Measurements from ENCODE around the gene KLF16. TPM values are rescaled to one million over a fixed set of nuclear protein-coding genes. Genes with fewer than 3 reads are reported as not detected.

KLF16 gene
- total RNA-seq, 1 experiment from 2014 or later = 32.3 TPM

GRCh38 chr19:1860821-1861598 lies 2.4 kb downstream of the KLF16 start:
- peaks cover 41% of the 10 kb centered on the region for H3K36me3 Mint-ChIP-seq (ENCODE audit: insufficient read depth, unreplicated experiment)
- no peak for DNase-seq
- CTCF ChIA-PET = no interaction called here
- TF ChIP-seq CTCF (IDR thresholded peaks at IDR 0.05; ENCODE audit: unreplicated experiment) = no peak
- peak overlapping the region; percentile 83 for H3K4me3 Mint-ChIP-seq (ENCODE audit: low read depth, unreplicated experiment)
- H3K27ac Mint-ChIP-seq (ENCODE audit: unreplicated experiment) = peak overlapping the region; percentile 86
- intact Hi-C loops (cut with micrococcal nuclease; ENCODE audit: unreplicated experiment) = no loop called here
- no peaks in the 10 kb centered on the region for H3K4me1 Mint-ChIP-seq (ENCODE audit: low read depth, unreplicated experiment)
- no TSS peak for BruUV-seq (replicated peaks)
- no peaks in the 10 kb centered on the region for H3K27me3 Mint-ChIP-seq (ENCODE audit: unreplicated experiment)
- H3K9me3 Mint-ChIP-seq (ENCODE audit: low read depth, unreplicated experiment) = no peaks in the 10 kb centered on the region

GRCh38 chr19:1860042-1860775 lies 3.2 kb downstream of the KLF16 start:
- Mint-ChIP-seq H3K27ac (ENCODE audit: unreplicated experiment) (no peak overlapping the region), H3K4me3 (ENCODE audit: low read depth, unreplicated experiment) (peak overlapping the region; percentile 83), H3K36me3 (ENCODE audit: insufficient read depth, unreplicated experiment) (peaks cover 41% of the 10 kb centered on the region), H3K9me3 (ENCODE audit: low read depth, unreplicated experiment) (no peaks in the 10 kb centered on the region), H3K4me1 (ENCODE audit: low read depth, unreplicated experiment) (no peaks in the 10 kb centered on the region), H3K27me3 (ENCODE audit: unreplicated experiment) (no peaks in the 10 kb centered on the region)
- BruUV-seq (replicated peaks) = no TSS peak
- intact Hi-C loops (cut with micrococcal nuclease; ENCODE audit: unreplicated experiment) = no loop called here
- DNase-seq = peak; percentile 62
- CTCF ChIA-PET = interaction anchor here (0.6 kb wide), 1 partner anchor 282 kb away, joined by 9 read pairs; no protein-coding TSS in a partner anchor
- TF ChIP-seq CTCF (IDR thresholded peaks at IDR 0.05; ENCODE audit: unreplicated experiment) = no peak

GRCh38 chr19:1859331-1859781 lies 4.0 kb downstream of the KLF16 start:
- TF ChIP-seq CTCF (IDR thresholded peaks at IDR 0.05; ENCODE audit: unreplicated experiment) = no peak
- H3K27me3 Mint-ChIP-seq (ENCODE audit: unreplicated experiment) = no peaks in the 10 kb centered on the region
- H3K9me3 Mint-ChIP-seq (ENCODE audit: low read depth, unreplicated experiment) = no peaks in the 10 kb centered on the region
- no peak for DNase-seq
- no TSS peak for BruUV-seq (replicated peaks)
- H3K4me1 Mint-ChIP-seq (ENCODE audit: low read depth, unreplicated experiment) = no peaks in the 10 kb centered on the region
- peak overlapping the region; percentile 83 for H3K4me3 Mint-ChIP-seq (ENCODE audit: low read depth, unreplicated experiment)
- no peak overlapping the region for H3K27ac Mint-ChIP-seq (ENCODE audit: unreplicated experiment)
- intact Hi-C loops (cut with micrococcal nuclease; ENCODE audit: unreplicated experiment) = no loop called here
- peaks cover 35% of the 10 kb centered on the region for H3K36me3 Mint-ChIP-seq (ENCODE audit: insufficient read depth, unreplicated experiment)
- CTCF ChIA-PET = no interaction called here

GRCh38 chr19:1858412-1859081 lies 4.8 kb downstream of the KLF16 start:
- CTCF ChIA-PET = no interaction called here
- Mint-ChIP-seq H3K27me3 (ENCODE audit: unreplicated experiment) (no peaks in the 10 kb centered on the region), H3K4me3 (ENCODE audit: low read depth, unreplicated experiment) (peak overlapping the region; percentile 83), H3K36me3 (ENCODE audit: insufficient read depth, unreplicated experiment) (peaks cover 29% of the 10 kb centered on the region), H3K4me1 (ENCODE audit: low read depth, unreplicated experiment) (no peaks in the 10 kb centered on the region), H3K27ac (ENCODE audit: unreplicated experiment) (no peak overlapping the region), H3K9me3 (ENCODE audit: low read depth, unreplicated experiment) (no peaks in the 10 kb centered on the region)
- DNase-seq = no peak
- no peak for TF ChIP-seq CTCF (IDR thresholded peaks at IDR 0.05; ENCODE audit: unreplicated experiment)
- intact Hi-C loops (cut with micrococcal nuclease; ENCODE audit: unreplicated experiment) = no loop called here
- no TSS peak for BruUV-seq (replicated peaks)
